ENCODE data around the gene PLA1A.
"Not testable (repeated sequence)": the region's sequence is repeated elsewhere in the genome, so short reads cannot be mapped to it uniquely, and the experiment has no call there.

The PLA1A gene, protein sequence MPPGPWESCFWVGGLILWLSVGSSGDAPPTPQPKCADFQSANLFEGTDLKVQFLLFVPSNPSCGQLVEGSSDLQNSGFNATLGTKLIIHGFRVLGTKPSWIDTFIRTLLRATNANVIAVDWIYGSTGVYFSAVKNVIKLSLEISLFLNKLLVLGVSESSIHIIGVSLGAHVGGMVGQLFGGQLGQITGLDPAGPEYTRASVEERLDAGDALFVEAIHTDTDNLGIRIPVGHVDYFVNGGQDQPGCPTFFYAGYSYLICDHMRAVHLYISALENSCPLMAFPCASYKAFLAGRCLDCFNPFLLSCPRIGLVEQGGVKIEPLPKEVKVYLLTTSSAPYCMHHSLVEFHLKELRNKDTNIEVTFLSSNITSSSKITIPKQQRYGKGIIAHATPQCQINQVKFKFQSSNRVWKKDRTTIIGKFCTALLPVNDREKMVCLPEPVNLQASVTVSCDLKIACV

GRCh38 chr3:119597548-119598288 is at the start of gene PLA1A:
PLA1A (plus strand) TSS chr3:119597885; CDS start chr3:119597914, 29 bp downstream.
- no peak for DNase-seq

GRCh38 chr3:119548341-119548740 is 49.3 kb upstream of the PLA1A start:
- no peak for DNase-seq

DNA sequence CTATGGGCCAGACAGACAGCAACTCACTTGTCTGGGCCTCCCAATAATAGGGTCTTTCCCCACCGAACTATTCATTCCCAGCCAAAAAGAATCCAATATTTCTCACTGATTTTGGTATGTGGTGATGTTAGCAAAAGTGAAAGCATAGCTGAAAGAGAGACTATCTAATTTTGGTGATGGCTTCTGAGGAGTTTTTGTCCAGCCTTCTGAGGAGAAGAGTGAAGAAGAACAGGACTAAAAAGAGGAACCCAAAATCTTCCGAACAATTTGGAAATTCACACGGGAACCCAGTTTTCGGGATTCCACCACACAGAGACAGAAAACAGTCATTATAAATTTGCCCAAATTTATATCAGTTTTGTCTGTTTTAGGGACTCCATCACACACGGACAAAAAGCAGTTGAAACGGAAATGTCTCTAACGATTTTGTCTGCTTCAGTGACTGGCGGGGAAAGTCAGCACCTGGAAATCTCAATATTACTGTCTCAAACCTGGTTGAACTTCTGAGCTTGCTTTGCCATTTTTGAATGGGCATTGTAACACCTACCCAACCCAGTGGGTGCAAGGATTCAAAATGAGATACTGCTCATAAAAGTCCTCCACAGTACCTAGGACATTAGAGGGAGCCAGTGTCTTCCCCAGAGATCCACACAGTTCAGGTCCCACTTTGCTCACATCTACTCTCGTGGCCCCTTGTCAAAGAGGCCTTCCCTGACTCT is 47.3 kb upstream of the PLA1A start:
- DNase-seq: no peak

- DNase-seq: no peak
Observed at GRCh38 chr3:119551598-119551997, 46.1 kb upstream of the PLA1A start.

DNA sequence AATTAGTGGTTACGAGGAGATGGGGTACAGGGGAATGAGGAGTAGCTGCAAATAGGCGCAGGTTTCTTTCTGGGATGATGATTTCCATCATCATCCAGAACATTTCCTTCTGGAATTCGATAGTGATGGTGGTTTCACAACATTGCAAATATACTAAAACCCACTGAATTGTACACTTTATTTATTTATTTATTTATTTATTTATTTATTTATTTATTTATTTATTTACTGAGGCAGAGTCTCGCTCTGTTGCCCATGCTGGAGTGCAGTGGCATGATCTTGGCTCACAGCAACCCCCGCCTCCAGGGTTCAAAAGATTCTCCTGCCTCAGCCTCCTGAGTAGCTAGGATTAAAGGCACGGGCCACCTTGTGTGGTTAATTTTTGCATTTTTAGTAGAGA is 44.8 kb upstream of the PLA1A start:
- not testable (repeated sequence) for DNase-seq

GRCh38 chr3:119553823-119554415 is 43.8 kb upstream of the PLA1A start:
- DNase-seq: no peak

DNA sequence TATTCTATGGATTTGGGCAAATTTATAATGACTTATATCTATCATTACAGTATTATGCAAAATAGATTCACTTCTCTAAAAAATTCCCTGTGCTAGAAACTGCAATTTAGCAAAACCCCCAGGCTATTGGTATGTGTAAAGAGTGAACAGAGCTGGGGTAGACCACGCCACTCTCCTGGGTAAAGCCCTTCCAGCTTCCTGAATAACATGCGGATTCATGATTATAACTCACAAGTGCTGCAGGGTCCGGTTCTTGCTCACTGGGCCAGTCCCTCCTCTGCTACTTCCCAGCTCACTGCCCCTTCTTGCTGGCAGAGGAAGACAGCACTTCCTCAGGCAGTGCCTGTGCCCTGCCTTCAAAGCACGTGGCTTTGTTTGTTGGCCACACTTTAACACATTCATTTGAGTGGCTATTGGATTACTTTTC is 42.4 kb upstream of the PLA1A start:
- no peak for DNase-seq

GRCh38 chr3:119555929-119556328 is 41.8 kb upstream of the PLA1A start:
- DNase-seq: no peak

GRCh38 chr3:119557192-119557876 is 40.4 kb upstream of the PLA1A start:
- DNase-seq: no peak

DNA sequence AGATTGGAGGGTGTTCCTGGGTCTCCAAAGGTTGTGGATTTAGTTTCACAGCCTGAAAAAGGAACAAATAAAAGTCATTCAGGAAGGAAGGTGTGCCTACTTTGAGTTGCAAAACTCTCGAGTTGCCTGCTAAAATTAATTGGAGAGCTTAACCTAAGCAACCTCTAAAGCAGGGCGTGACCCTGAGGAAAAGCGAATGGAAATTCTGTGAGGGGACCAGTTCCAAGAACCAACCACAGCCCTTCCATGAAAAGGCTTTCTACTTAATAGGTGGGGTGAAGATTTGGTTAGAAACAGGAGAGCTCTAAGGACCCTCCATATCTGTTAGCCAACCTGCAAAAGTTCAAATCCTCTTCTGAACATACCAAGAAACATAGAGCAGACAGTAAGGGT is 39.8 kb upstream of the PLA1A start:
- DNase-seq: no peak

DNA sequence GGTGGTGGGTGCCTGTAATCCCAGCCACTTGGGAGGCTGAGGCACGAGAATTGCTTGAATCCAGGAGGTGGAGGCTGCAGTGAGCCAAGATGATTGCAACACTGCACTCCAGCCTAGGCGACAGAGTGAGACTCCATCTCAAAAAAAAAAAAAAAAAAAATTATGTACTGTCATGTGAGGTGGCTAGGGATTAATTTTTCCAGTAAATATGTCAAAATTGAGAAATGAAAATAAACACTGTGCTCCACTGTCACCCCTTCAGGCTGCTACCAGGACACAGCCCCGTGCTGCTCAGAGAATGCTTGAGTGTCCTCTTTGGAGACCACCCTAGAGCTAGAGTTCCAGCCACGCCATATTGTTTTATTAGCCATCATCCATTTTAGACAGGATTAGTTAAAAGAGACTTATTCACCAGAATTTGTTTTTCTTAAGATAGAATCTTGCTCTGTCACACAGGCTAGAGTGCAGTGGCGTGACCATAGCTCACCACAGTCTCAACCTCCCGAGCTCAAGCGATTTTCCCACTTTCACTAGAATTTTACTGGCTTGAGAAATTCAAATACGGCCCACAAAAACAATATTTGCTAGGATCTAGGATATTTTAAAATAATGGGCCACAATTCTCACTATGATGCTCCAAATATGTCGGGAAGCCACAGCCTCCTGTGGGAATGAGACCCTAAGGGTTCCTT is 38.9 kb upstream of the PLA1A start:
- DNase-seq: no peak

DNA sequence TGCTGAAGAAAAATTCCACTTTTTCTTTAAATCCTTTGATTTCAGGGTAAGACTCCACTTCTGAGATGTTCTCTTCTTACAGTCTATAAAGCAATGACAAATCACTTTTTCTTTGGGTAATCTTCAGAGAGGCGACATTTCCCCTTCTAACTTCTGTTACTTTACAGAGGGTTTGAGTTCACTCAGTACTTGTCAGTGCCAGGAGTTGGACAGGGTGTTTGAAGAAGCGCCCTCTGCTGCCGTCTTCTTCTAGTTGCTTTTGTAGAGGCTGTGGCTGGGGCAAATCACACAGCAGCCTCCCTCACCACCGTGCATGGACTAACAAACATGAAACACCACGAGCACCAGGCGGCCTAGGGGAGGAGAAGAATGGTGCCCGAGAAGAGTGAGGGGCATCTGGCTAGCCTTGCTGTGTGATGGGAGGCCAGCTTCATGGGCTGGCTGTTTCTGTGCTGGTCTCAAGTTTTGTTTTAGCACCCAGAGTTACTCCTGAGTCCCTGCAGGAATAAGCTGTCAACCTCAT is 38.2 kb upstream of the PLA1A start, which contains the start of gene CD80:
CD80 (minus strand) TSS at position 174 of the 523 bp plus-strand sequence. CDS start 1,886 bp downstream, outside the sequence.
- DNase-seq: no peak

- no peak for DNase-seq
Observed at GRCh38 chr3:119560160-119560559, 37.5 kb upstream of the PLA1A start.

GRCh38 chr3:119562307-119562961 is 35.3 kb upstream of the PLA1A start:
- DNase-seq: no peak

- DNase-seq: not testable (repeated sequence)
Observed at GRCh38 chr3:119563334-119563733, 34.4 kb upstream of the PLA1A start.

- DNase-seq: no peak
Observed at GRCh38 chr3:119569156-119569555, 28.5 kb upstream of the PLA1A start.

DNA sequence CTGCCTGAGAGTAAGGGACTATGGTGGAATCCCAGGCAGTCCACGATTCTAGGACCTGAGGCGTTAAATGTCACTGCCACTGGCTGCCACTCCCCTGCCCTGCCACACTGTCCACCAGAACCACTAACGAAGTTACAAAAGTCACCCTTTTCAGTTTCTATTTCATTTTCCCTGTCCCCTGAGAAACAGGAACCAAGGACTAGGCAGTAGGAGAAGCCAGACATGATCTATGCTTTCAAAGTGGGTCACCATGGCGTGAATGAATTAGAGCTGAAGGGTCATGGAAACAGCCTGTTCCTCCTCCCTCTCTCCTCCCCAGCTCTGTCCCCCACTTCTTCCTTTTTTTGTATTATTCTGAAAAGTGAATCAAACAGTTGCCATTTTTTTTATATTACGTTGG is 27.5 kb upstream of the PLA1A start:
- no peak for DNase-seq

- no peak for DNase-seq
Observed at GRCh38 chr3:119571230-119571629, 26.5 kb upstream of the PLA1A start.

- DNase-seq: no peak
Observed at GRCh38 chr3:119571688-119572087, 26.0 kb upstream of the PLA1A start.

DNA sequence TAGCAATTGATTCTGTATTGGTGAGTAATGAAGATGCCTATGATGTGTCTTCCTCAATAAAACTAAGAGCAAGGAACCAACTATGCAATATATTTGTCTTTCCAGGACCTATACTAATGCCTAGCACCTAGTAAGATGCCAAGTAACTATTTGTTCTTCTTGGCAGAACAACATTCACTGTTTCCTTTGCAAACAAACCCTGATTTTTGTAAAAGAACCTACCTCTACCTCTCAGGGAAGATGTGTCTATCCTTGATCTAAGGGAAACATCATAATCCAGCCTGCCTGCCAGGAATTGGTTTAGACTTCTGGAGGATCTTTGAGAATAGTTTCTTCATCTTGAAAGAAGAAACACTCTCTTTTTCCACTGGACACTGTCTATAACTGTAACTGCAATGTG is 22.2 kb upstream of the PLA1A start:
- DNase-seq: no peak

All from NCI-H1436 treated with DMSO at 0.1 percent for 48 hours (cell line).